GM19099 (cell line): ENCODE data around the gene SPN.
A peak's percentile ranks its signal among the peaks of the same experiment; 100 is the strongest.

Experiments
- POLR2A ChIP-seq: IDR thresholded peaks from 3 replicates; pipeline ENCODE4 v1.6.1; 2011; ENCODE audit warnings: low read depth; ENCODE audit not compliant: insufficient read length; ENCODE audit errors: extremely low read depth

Gene SPN

GRCh38 chr16:29700253-29700987 is 37.4 kb downstream of the SPN start:
- TF ChIP-seq POLR2A: no peak

GRCh38 chr16:29701214-29701555 is 38.1 kb downstream of the SPN start:
- no peak for TF ChIP-seq POLR2A

- peak; percentile 14 for TF ChIP-seq POLR2A
These were observed 39.2 kb downstream of the SPN start for GRCh38 chr16:29702269-29702668.

DNA sequence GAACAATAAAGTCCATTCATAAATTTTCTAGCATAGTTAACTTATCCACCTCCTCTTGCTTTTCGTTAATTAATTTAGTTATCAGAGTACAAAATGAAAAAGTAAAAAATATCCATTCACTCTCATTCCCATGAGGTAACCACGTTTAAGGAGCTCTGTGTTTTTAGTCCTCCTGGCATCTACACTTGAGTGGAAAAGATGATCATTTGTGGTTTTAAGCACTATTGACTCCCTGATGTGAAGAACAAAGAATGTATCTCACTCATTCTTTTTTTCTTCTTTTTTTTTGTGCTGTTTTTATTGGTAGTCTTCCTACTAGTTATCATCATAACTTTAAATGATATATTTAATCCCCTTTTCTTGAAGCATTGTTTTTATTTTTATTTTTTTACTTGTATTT is 42.0 kb downstream of the SPN start:
- no peak for TF ChIP-seq POLR2A

GRCh38 chr16:29708917-29709600 is 46.0 kb downstream of the SPN start:
- TF ChIP-seq POLR2A: no peak

GRCh38 chr16:29710227-29711219 is 47.5 kb downstream of the SPN start:
- TF ChIP-seq POLR2A: no peak

DNA sequence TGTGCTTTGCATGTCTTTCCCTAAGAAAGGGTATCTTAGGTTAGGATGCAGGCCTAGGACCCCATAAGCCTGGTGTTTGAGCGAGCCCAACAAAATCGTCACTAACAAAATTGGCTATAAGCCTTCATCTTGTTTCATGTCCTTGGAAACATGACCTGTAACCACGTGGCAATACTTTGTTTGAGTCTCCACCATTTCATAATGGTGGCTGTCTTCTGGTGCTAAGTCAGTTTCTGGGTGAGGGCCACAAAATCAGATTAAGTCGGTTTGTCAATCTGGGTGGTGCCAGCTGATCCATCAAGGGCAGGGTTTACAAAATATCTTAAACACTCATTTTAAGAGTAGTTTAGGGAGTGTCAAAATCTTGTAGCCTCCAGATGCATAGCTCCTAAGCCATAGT is 49.8 kb downstream of the SPN start:
- no peak for TF ChIP-seq POLR2A

DNA sequence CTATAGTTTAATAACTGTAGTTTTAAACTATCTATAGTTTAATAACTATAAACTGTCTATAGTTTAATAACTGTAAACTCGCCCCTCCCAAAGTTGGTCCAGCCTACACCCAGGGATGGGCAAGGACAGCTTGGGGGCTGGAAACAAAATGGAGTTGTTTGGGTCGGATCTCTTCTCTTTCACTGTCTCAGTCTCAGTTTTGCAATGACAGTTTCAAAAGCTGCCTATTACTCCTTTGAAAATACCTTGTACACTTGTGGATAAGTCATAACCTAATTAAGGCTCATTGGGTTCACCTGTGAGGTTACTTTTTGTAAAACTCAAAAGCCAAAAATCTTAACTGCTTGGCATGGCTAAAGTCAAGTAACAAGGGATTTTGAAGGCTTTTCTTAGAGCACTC is 51.3 kb downstream of the SPN start:
- TF ChIP-seq POLR2A: no peak

DNA sequence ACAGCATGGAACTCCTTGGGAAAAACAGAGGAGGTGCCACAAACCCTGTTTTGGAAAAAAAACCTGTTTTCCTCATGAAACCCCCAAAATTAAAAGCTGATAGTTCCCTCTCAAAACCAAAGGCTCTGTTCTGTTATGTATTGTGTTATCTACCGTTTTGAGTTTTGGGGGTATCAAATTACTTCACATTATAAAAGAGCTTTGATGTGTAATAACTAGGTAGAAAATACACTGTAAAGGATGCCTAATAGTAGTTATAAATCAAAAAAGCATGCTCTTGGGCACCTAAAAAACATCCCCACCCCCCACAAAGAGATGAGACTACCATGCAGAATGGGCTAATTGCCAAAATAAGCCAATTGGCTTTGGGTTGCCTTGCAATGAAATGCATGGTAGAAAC is 51.9 kb downstream of the SPN start:
- no peak for TF ChIP-seq POLR2A

- TF ChIP-seq POLR2A: no peak
These were observed 54.1 kb downstream of the SPN start for GRCh38 chr16:29717113-29717512.

DNA sequence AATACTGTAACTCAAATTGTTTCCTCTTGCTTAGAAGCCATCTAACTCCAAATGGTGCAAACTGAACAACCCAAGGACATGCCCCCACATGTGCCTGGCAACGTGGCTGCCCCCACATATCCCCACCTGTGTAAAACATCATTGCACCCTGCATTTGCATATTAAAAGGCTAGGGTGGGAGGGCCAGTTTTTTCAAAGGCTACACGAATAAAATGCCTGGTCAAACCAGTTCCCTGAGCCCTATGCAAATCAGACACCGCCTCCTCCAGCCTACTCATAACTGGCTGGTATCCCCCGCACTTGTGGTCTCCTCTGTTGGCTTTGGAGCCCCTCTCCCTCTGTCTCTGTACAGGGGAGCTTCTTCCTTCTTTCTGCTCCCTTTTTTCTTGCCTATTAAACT is 56.0 kb downstream of the SPN start:
- TF ChIP-seq POLR2A: no peak
